Measurements from ENCODE around the gene PARD3. TPM values are rescaled to one million over a fixed set of nuclear protein-coding genes. Genes with fewer than 3 reads are reported as not detected.

Gene PARD3
- polyA plus RNA-seq, 1 donor from 2014 or later, result 12.4 TPM

DNA sequence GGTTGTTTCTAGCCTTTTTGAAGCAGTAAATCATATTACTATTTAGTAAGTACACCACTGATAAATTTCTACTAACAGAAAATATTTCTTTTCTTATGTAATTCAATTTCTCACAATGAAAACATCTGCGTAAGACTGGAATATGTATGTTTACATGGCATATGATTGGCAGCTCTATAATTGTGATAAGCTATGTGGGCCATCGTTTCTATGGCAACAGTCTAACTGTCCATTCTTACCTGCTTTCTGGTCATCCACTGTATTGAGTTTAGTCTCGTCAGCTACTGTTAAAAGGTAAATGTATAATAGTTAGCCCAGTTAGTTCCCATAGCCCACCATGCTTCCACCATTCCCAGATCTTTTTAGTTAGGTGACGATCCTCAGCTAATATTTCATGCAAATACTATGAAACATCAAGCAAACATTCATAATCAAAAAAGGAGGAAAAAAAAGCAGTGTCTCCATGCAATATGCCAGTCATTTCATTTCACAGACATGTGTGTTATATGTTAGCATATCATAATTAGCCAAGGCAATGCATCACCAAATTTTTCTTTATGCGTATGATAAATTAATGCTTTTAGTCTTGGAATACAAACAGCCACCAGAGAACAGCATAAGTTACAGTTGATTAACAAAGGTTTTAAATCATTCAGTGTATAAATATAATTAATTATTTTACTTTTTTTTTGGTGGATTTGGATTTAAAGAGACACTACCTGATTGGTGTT is 479.0 kb downstream of the PARD3 start:
- Histone ChIP-seq H3K36me3 (ENCODE audit: insufficient read depth, low read length) (no peaks in the 10 kb centered on the region), H3K4me2 (ENCODE audit: low read length) (peak overlapping the region; percentile 5), H3K27ac (ENCODE audit: low read length) (peak overlapping the region; percentile 58), H3F3A (ENCODE audit: insufficient read depth, low read length, poor library complexity, severe bottlenecking) (no peaks in the 10 kb centered on the region), H3K79me2 (replicated peaks; ENCODE audit: insufficient read depth, low read length) (no peaks in the 10 kb centered on the region), H2AFZ (ENCODE audit: low read depth, low read length) (no peak overlapping the region), H3K9me2 (ENCODE audit: insufficient read depth, low read length) (no peaks in the 10 kb centered on the region), H3K4me3 (ENCODE audit: low read length) (peak overlapping the region; percentile 14), H4K20me1 (ENCODE audit: insufficient read depth) (no peaks in the 10 kb centered on the region), H3K9ac (ENCODE audit: low read length) (no peak overlapping the region), H3K9me3 (ENCODE audit: low read length) (no peaks in the 10 kb centered on the region), H3K27me3 (ENCODE audit: insufficient read depth, low read depth, low read length) (no peaks in the 10 kb centered on the region)
- TF ChIP-seq EP300 (conservative IDR thresholded peaks at IDR 0.05; ENCODE audit: poor library complexity, severe bottlenecking) (peak; percentile 19), POLR2AphosphoS5 (IDR thresholded peaks at IDR 0.05) (peak; percentile 16), REST (IDR thresholded peaks at IDR 0.05; ENCODE audit: borderline replicate concordance) (no peak)

DNA sequence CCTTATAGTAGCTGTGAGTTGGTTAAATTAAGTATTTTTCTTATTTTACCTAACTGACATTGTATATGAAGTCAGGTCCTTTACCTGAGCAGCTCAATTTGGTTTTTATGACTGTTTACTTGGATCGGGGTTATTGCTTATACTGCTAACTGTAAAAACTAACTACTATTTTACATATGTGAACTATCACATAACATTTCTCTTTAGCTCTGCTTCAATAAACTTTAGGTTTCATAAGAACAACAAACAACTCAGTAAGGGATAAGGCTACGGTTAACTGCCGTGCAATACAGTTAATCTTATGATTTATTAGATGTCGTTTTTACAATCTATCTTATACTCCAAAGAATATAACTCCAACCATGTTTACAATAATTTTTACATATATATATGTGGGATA is 480.2 kb downstream of the PARD3 start:
- no peaks in the 10 kb centered on the region for H3K9me2 ChIP-seq (ENCODE audit: insufficient read depth, low read length)
- no peaks in the 10 kb centered on the region for H4K20me1 ChIP-seq (ENCODE audit: insufficient read depth)
- no peak overlapping the region for H3K27ac ChIP-seq (ENCODE audit: low read length)
- no peak overlapping the region for H2AFZ ChIP-seq (ENCODE audit: low read depth, low read length)
- no peaks in the 10 kb centered on the region for H3K79me2 ChIP-seq (replicated peaks; ENCODE audit: insufficient read depth, low read length)
- H3K27me3 ChIP-seq (ENCODE audit: insufficient read depth, low read depth, low read length), result no peaks in the 10 kb centered on the region
- no peaks in the 10 kb centered on the region for H3K36me3 ChIP-seq (ENCODE audit: insufficient read depth, low read length)
- no peaks in the 10 kb centered on the region for H3K9me3 ChIP-seq (ENCODE audit: low read length)
- no peaks in the 10 kb centered on the region for H3F3A ChIP-seq (ENCODE audit: insufficient read depth, low read length, poor library complexity, severe bottlenecking)
- H3K9ac ChIP-seq (ENCODE audit: low read length), result no peak overlapping the region
- H3K4me3 ChIP-seq (ENCODE audit: low read length), result no peak overlapping the region
- TF ChIP-seq EP300 (conservative IDR thresholded peaks at IDR 0.05; ENCODE audit: poor library complexity, severe bottlenecking) (no peak), CTCF (IDR thresholded peaks at IDR 0.05; ENCODE audit: poor library complexity, severe bottlenecking) (no peak), SMC3 (conservative IDR thresholded peaks at IDR 0.05; ENCODE audit: poor library complexity) (no peak), TAF1 (IDR thresholded peaks at IDR 0.05; ENCODE audit: low read depth) (no peak), RAD21 (conservative IDR thresholded peaks at IDR 0.05) (no peak), POLR2AphosphoS5 (IDR thresholded peaks at IDR 0.05) (no peak), REST (IDR thresholded peaks at IDR 0.05; ENCODE audit: borderline replicate concordance) (no peak), MXI1 (conservative IDR thresholded peaks at IDR 0.05; ENCODE audit: poor library complexity, severe bottlenecking) (no peak), EZH2 (IDR thresholded peaks at IDR 0.05; ENCODE audit: borderline replicate concordance, insufficient read depth, low read length, poor library complexity, severe bottlenecking) (no peak)
- no peak overlapping the region for H3K4me2 ChIP-seq (ENCODE audit: low read length)
